Activated CD4-positive, alpha-beta T cell treated with anti-CD3 and anti-CD28 coated beads, Interleukin-2, amount 10 ng/mL, durations not matched to agents 7 days and 5 days (primary cell): ENCODE measurements around the gene LRRC25. TPM values are rescaled to one million over a fixed set of nuclear protein-coding genes. Genes with fewer than 3 reads are reported as not detected.

ENCODE experiments used
- CTCF ChIA-PET: fragments of 350-600 bp; sonication (Branson Sonifier 250); formaldehyde crosslinking; loops from one replicate; lab custom pipeline; 2021; ENCODE audit warnings: antibody characterized with exemption; lab: Charles Lee
- POLR2A ChIA-PET: fragments of 350-600 bp; sonication (Branson Sonifier 250); formaldehyde crosslinking; loops from one replicate; lab custom pipeline; 2021; ENCODE audit warnings: antibody characterized with exemption; lab: Charles Lee
- DNase-seq: peaks from one replicate; pipeline ENCODE4 v3.0.0-alpha.2; 2020
- H3K27ac Mint-ChIP-seq: one replicate; pipeline ENCODE4 v1.8.0; 2021; ENCODE audit warnings: mild to moderate bottlenecking, moderate library complexity, mixed read lengths
- H3K27me3 Mint-ChIP-seq: one replicate; pipeline ENCODE4 v1.8.0; 2021; ENCODE audit warnings: mixed read lengths
- H3K36me3 Mint-ChIP-seq: one replicate; pipeline ENCODE4 v1.8.0; 2021; ENCODE audit warnings: low read depth, mixed read lengths
- H3K4me1 Mint-ChIP-seq: one replicate; pipeline ENCODE4 v1.8.0; 2021; ENCODE audit warnings: mixed read lengths
- H3K4me3 Mint-ChIP-seq: one replicate; pipeline ENCODE4 v1.8.0; 2021; ENCODE audit warnings: mild to moderate bottlenecking, moderate library complexity, mixed read lengths
- H3K9me3 Mint-ChIP-seq: one replicate; pipeline ENCODE4 v1.8.0; 2021; ENCODE audit warnings: mixed read lengths
- total RNA-seq, 2 experiments: library from RNA; stranded (reverse); gene quantifications; one replicate each; pipeline ENCODE4 v1.2.3, GENCODE V29; 2021

The LRRC25 gene
- total RNA-seq, 2 experiments from 2014 or later = not detected

DNA sequence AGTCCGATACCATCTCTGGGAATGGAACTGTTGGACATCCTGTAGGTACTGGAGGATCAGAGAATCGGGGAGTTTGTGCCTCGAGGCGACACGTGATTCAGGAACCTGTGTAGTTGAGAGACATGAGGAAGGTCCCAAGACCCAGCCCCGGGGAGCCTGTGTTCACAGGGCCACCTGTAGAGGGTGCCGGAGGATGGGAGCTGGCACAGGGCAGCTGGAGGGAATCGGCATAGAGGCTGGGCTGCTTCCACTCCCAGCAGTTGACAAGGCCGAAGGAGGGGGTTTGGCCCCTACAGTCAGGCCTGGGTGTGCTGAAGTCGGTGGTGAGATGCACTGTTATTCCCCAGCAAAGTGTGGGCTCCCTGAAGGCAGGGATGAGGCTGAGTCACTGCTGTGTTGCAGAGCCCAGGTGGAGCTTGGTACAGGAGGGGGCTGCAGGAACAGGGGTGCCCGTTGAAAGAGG lies 43.0 kb upstream of the LRRC25 start:
- peaks cover 3% of the 10 kb centered on the region for H3K9me3 Mint-ChIP-seq
- DNase-seq = peak; percentile 43
- peak overlapping the region; percentile 72 for H3K27ac Mint-ChIP-seq
- peaks cover 21% of the 10 kb centered on the region for H3K36me3 Mint-ChIP-seq
- POLR2A ChIA-PET = interaction anchor here (0.7 kb wide), 1 partner anchor 392 kb away, joined by 4 read pairs; no protein-coding TSS in a partner anchor
- peaks cover 33% of the 10 kb centered on the region for H3K4me1 Mint-ChIP-seq
- no peaks in the 10 kb centered on the region for H3K27me3 Mint-ChIP-seq
- CTCF ChIA-PET = interaction anchor here (0.6 to 1.7 kb wide), 12 partner anchors 9 to 487 kb away, joined by 3 to 5 read pairs (median 4); partner anchors contain the start of gene SSBP4
- no peak overlapping the region for H3K4me3 Mint-ChIP-seq

DNA sequence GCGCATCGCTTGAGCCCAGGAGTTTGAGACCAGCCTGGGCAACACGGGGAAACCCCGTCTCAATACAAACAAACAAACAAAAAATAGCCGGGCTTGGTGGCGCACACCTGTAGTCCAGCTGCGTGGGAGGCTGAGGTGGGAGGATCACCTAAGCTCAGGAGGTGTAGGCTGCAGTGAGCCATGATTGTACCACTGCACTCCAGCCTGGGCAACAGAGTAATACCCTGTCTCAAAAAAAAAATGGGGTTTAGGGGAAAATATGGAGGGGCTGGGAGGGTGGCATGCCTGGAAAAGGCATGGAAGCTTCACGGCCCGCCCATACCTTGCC lies 42.5 kb upstream of the LRRC25 start:
- H3K36me3 Mint-ChIP-seq = peaks cover 24% of the 10 kb centered on the region
- CTCF ChIA-PET = interaction anchor here (0.5 to 1.7 kb wide), 9 partner anchors 8 to 411 kb away, joined by 3 to 5 read pairs (median 4); partner anchors contain the start of gene SSBP4
- peaks cover 3% of the 10 kb centered on the region for H3K9me3 Mint-ChIP-seq
- DNase-seq = no peak
- POLR2A ChIA-PET = no interaction called here
- no peak overlapping the region for H3K4me3 Mint-ChIP-seq
- H3K4me1 Mint-ChIP-seq = peaks cover 33% of the 10 kb centered on the region
- H3K27ac Mint-ChIP-seq = peak overlapping the region; percentile 60
- no peaks in the 10 kb centered on the region for H3K27me3 Mint-ChIP-seq

DNA sequence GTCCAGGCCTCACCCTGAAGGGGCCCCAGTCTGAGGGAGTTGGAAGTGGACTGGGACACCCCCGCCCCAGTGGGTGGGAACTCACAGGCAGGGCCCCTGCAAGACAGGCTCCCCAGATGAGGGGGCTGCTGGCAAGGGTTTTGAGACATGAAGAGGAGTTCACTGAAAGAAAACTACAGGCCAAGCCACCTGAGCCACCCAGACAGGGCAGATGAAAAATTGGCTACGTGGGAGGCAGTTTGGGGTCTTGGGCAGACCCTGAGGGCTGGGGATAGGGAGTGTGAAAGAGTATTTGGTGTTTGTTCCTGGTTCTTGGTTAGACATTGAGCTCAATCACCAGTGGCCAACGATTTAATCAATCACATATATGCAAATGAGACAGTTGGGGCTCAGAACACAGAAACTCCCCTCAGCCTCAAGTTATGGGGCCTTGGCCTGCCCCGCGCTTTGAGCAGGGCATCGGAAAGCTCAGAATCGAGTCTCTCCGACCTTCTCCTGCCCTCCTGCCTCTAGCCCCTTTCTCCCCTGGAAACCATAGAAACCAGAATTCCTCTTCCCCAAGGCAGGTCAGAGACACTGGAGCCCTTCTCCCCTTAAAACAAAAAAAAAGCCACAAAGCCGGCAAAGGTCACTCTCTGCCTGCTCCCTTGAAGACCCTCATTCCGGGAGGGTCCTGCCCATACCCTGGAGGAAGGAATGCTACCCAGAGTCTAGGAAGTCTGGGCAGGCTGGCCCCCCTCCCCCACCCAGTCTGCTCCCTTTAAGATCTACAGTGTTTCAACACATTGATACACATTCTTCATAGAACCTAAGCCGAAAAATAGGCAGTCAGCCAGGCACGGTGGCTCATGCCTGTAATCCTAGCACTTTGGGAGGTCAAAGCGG lies 41.8 kb upstream of the LRRC25 start:
- POLR2A ChIA-PET = no interaction called here
- Mint-ChIP-seq H3K27ac (peak overlapping the region; percentile 60), H3K27me3 (no peaks in the 10 kb centered on the region), H3K4me3 (no peak overlapping the region), H3K4me1 (peaks cover 35% of the 10 kb centered on the region), H3K9me3 (peaks cover 3% of the 10 kb centered on the region), H3K36me3 (peaks cover 24% of the 10 kb centered on the region)
- DNase-seq = no peak
- CTCF ChIA-PET = interaction anchor here (0.5 to 1.7 kb wide), 9 partner anchors 8 to 410 kb away, joined by 3 to 5 read pairs (median 4); partner anchors contain the start of gene SSBP4

DNA sequence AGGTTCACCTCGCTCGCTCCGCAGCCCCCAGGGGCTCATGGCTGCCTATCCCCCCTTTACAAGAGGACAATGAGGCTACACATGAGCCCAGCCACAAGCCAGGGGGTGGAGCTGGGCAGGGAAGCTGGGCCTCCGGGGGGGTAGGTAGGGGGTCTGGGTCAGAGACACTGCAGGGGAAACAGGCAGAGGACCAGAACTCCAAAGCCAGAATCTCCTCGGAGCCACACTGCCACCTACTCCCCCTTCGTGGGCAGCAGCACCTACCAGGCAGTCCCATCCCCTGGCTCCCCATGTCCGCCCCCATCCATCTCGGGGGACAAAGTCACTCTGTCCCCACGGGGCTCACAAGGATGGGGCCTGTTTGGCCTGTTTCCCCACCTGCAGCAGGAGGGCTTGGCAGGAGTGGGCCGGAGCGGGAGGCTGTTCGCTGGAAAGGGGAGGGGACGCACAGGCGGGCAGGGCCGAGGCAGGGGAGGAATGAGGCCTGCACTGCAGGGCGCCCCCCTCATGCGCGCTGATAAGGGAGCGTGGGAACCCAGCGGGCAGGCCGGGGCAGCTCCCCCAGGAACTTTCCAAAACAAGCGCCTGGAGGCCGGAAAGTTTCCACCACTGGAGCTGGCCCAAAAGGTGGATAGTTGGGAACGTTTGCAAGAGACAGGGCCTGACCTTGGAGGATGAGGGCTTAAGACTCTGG lies 41.1 kb upstream of the LRRC25 start:
- Mint-ChIP-seq H3K27ac (no peak overlapping the region), H3K4me1 (peaks cover 37% of the 10 kb centered on the region), H3K36me3 (peaks cover 19% of the 10 kb centered on the region), H3K27me3 (no peaks in the 10 kb centered on the region), H3K4me3 (no peak overlapping the region), H3K9me3 (peaks cover 3% of the 10 kb centered on the region)
- ChIA-PET CTCF (interaction anchor here (0.6 kb wide), 2 partner anchors 20 to 59 kb away, joined by 3 to 4 read pairs; no protein-coding TSS in a partner anchor), POLR2A (no interaction called here)
- no peak for DNase-seq

DNA sequence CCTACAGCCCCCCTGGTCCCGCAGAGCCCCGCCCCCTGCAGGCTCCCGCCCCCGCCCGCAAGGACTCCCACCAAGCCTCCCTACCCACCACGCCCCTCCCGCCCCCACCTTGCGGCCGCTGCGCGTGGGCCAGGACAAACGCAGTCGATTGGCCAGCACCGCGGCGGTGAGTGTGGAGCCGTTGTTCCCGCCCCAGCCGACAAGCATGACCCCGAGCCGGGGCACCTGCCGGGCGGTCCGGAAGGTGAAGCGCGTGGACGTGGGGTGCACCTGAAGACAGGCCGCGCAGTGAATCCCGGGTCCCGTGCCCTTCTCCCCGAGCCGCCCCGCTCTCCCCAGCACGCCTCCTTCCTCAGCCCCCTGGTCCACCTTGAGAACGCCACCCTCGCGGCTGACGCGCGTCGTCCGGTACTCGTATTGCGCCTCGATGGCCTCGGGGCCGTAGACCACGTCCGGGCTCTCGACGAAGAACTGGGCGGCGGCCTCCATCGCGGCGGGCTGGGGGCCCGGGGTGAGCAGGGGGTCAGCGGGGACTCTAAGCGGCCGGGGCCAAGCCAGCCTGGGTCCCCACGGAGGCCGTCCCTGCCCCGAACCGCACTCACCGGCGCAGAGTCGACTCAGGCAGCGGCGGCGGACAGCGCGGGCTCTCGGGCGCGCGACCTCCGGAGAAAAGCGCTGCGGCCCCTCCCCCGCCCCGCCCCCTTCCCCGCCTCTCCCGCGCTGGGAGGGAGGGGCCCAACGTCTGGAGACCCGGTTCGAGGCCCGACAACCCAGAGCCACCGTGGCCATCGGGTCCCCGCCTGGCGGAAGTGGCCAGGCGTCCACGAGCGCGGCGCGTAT lies 40.3 kb upstream of the LRRC25 start, which contains the start of gene ISYNA1:
Gene ISYNA1 (minus strand): TSS at position 643 of the 840 bp plus-strand sequence. CDS start 154 bp downstream, at position 489.
- Mint-ChIP-seq H3K4me3 (peak within 1 kb of the TSS; percentile 64), H3K36me3 (peaks cover 16% of the 10 kb centered on the region), H3K27me3 (no peaks in the 10 kb centered on the region), H3K9me3 (peaks cover 3% of the 10 kb centered on the region), H3K4me1 (peaks cover 37% of the 10 kb centered on the region), H3K27ac (peak within 1 kb of the TSS; percentile 54)
- peak; percentile 41 for DNase-seq
- CTCF ChIA-PET = no interaction called here
- POLR2A ChIA-PET = interaction anchor here (0.6 kb wide), 1 partner anchor 23 kb away, joined by 3 read pairs; no protein-coding TSS in a partner anchor

DNA sequence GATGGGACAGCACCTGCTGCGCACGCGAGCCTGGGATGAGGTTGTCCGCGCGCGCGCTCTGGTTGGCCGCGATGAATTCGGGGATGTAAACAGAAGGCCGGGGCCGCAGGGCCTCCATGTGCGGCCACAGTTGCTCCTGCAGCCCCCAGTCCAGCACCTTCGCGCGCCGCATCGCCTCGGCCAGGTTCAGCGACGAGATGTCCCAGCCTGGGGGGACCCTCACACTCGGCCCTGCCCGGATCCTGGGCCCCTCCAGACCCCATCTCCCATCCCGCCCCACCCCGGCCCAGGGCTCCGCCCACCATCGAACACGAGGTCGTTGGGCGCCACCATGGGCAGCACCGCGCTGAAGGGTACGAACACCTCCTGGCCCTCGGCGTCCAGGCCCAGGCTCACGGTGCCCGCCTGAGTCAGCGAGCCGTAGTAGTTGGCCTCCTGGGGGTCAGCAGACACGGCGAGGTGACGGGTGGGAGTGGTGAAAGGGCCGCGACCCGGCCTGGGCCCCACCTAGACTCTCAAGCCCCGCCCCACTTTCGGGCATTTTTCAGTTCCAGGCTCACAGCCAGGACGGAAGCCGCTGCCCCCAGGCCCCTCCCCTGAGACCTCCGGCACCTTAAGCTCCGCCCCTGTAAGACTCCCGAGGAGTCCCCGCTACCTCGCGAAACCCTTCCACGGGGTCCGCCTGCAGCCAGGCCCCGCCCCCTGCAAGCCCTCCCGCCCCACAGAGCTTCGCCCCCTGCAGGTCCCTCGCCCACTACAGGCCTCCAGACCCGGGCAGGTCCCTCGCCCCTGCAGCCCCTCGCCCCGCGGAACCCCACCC lies 39.5 kb upstream of the LRRC25 start:
- Mint-ChIP-seq H3K4me3 (peak overlapping the region; percentile 64), H3K27me3 (no peaks in the 10 kb centered on the region), H3K4me1 (peaks cover 34% of the 10 kb centered on the region), H3K9me3 (no peaks in the 10 kb centered on the region), H3K36me3 (peaks cover 15% of the 10 kb centered on the region), H3K27ac (peak overlapping the region; percentile 54)
- DNase-seq = peak; percentile 73
- CTCF ChIA-PET = no interaction called here
- POLR2A ChIA-PET = interaction anchor here (0.6 kb wide), 1 partner anchor 23 kb away, joined by 3 read pairs; no protein-coding TSS in a partner anchor

DNA sequence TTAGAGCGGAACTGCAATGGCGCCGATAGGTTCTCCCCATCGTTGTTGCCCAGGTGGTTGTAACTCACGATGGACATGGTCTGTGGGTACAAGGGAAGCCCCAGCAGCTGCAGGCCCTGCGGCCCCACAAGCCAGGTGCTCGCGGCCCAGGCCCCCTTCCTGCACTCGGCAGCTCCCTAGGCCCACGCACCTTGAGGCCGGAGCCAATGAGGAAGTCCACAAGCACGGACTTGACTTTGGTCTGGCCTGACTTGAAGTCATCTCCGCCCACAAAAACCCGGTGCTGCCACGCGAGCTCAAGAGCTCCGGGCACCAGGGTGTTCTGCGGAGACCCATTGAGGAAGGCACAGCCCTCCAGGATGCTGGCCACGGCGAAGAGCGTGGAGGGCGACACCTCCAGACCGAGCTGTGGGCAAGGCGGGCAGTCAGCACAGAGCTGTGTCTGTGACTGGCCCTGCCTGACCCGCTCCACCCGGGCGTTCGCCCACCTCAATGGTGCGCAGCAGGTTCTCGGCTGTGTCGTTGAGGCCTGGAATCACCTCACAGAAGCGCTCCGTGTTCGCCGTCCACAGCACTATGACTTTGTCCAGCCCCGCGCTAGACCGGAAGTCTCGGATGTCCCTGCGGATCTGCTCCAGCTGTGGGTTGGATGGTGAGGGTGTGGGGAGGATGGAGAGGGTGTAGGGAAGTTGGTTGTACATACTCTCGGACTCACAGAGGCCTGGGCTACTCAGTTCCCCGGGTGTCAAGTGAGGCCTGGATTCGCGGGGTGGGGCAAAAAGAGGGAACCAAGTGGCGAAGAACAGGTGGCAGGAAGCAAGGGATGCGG lies 38.6 kb upstream of the LRRC25 start:
- DNase-seq = no peak
- H3K27me3 Mint-ChIP-seq = no peaks in the 10 kb centered on the region
- peak overlapping the region; percentile 55 for H3K4me3 Mint-ChIP-seq
- ChIA-PET POLR2A (no interaction called here), CTCF (interaction anchor here (0.6 to 2.8 kb wide), 3 partner anchors 15 to 17 kb away, joined by 3 to 7 read pairs (median 7); partner anchors contain the start of gene SSBP4)
- H3K9me3 Mint-ChIP-seq = no peaks in the 10 kb centered on the region
- peaks cover 31% of the 10 kb centered on the region for H3K4me1 Mint-ChIP-seq
- no peak overlapping the region for H3K27ac Mint-ChIP-seq
- H3K36me3 Mint-ChIP-seq = peaks cover 18% of the 10 kb centered on the region

DNA sequence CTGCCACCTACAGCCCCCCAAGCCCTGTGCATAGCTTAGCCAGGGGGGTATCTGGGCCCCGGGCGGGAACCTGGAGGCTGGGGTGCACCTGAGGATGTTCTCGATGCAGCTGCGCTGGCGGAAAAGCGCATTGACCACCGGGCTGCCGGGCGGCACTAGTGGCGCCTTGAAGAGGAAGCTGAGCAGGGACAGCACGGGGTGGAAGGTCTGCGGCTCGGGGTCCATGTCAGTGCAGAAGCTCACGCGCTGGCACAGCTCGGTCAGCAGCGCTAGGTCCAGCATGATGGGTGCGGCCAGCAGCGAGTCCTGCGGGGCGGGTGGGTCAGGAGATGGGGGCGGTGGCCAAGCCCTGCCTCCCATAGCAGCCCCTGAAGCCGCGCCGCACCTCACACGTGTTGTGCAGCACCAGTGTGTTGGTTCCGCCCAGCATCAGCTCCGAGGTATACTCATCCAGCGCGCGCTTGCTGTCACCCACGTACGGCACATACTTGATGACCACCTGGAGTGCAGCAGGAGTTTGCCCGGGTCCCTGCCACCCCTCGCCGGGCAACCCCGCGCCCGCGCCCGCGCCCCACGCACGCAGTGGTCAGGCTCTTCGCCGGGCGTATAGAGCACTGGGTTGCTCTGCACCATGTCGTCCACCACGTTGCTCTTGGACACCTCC lies 37.9 kb upstream of the LRRC25 start:
- CTCF ChIA-PET = interaction anchor here (1.0 to 2.8 kb wide), 5 partner anchors 10 to 478 kb away, joined by 3 to 7 read pairs (median 6); partner anchors contain the start of gene SSBP4
- peaks cover 18% of the 10 kb centered on the region for H3K36me3 Mint-ChIP-seq
- H3K4me1 Mint-ChIP-seq = peaks cover 28% of the 10 kb centered on the region
- POLR2A ChIA-PET = no interaction called here
- no peak overlapping the region for H3K27ac Mint-ChIP-seq
- no peaks in the 10 kb centered on the region for H3K27me3 Mint-ChIP-seq
- H3K9me3 Mint-ChIP-seq = no peaks in the 10 kb centered on the region
- DNase-seq = no peak
- no peak overlapping the region for H3K4me3 Mint-ChIP-seq

DNA sequence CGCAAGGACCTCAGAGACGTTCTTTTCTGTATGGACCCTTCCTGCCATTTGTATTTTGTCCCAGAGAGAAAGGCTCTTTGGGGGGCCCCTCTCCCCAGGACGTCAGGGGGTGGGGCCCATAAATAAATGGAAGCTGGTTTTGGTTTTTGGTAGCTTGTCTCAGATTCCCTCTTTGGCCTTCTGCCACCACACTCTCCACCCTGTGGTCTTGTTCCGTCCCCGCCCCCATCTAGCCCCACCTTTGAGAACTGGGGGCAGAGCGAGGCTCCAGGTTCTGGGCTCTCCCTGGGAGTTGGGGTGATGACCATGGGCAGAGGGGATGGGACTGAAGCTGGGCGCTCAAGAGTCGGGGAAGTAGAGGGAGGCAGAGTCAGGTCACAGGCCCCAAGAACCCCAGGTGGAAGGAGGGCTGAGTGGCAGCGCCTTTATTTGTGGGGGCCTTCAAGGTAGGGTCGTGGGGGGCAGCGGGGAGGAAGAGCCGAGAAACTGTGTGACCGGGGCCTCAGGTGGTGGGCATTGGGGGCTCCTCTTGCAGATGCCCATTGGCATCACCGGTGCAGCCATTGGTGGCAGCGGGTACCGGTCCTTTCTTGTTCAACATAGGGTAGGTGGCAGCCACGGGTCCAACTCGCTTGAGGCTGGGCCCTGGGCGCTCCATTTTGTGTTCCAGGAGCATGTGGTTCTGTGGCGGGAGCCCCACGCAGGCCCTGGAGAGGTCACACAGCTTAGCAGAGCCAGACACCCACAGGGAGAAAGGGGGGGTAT lies 37.2 kb upstream of the LRRC25 start:
- Mint-ChIP-seq H3K36me3 (peaks cover 18% of the 10 kb centered on the region), H3K27ac (no peak overlapping the region), H3K9me3 (no peaks in the 10 kb centered on the region), H3K4me1 (peaks cover 32% of the 10 kb centered on the region), H3K4me3 (no peak overlapping the region), H3K27me3 (no peaks in the 10 kb centered on the region)
- DNase-seq = no peak
- ChIA-PET CTCF (interaction anchor here (1.0 to 2.8 kb wide), 5 partner anchors 9 to 479 kb away, joined by 3 to 7 read pairs (median 6); partner anchors contain the start of gene SSBP4), POLR2A (interaction anchor here (0.7 kb wide), 1 partner anchor 155 kb away, joined by 3 read pairs; no protein-coding TSS in a partner anchor)
